Spleen (tissue), 7 donors: Measurements from ENCODE around the gene BPIFA1.

ENCODE experiments used
- CTCF ChIP-seq, 11 experiments: fragments of 200-600 bp in 7 of 11; fragments of 450-650 bp in 4 of 11; sonication (generic) in 4 of 11; IDR thresholded peaks in 8 of 11; conservative IDR thresholded peaks in 3 of 11; 1 replicate in 7 of 11; 2 replicates in 4 of 11; pipeline versions ENCODE4 v1.4.0 to v1.8.0; 2016 to 2021; ENCODE audit warnings: antibody characterized with exemption in 11 of 11, inconsistent platforms in 4 of 11, mild to moderate bottlenecking in 1 of 11
- POLR2A ChIP-seq, 3 donors: fragments of 450-650 bp; IDR thresholded peaks; one replicate each; pipeline ENCODE4 v1.5.1; 2017; ENCODE audit warnings: antibody characterized with exemption in 3 of 3, mild to moderate bottlenecking in 1 of 3
- donor health status: DM: no; HTN: no; CAD: no; lungs with moderate emphysema.
- donor health status: DM: no; HTN: no; CAD: no.
- donor health status: DM: no; HTN: no; CAD: no.

GRCh38 chr20:33272155-33272873, 36.5 kb downstream of the BPIFA1 start:
- TF ChIP-seq CTCF (IDR thresholded peaks at IDR 0.05 in 8 of 11, conservative IDR thresholded peaks at IDR 0.05 in 3 of 11): no peak
- TF ChIP-seq POLR2A (IDR thresholded peaks at IDR 0.05): no peak
